SH-SY5Y (cell line): ENCODE results near the gene EGFR.

Experiments used
- GATA2 ChIP-seq: IDR thresholded peaks from 2 replicates; pipeline ENCODE4 v1.6.1; 2011; ENCODE audit warnings: mild to moderate bottlenecking, low read depth, low read length
- GATA3 ChIP-seq: IDR thresholded peaks from 2 replicates; pipeline ENCODE4 v1.6.1; 2011; ENCODE audit warnings: low read depth, mild to moderate bottlenecking, low read length, moderate library complexity

The EGFR gene

DNA sequence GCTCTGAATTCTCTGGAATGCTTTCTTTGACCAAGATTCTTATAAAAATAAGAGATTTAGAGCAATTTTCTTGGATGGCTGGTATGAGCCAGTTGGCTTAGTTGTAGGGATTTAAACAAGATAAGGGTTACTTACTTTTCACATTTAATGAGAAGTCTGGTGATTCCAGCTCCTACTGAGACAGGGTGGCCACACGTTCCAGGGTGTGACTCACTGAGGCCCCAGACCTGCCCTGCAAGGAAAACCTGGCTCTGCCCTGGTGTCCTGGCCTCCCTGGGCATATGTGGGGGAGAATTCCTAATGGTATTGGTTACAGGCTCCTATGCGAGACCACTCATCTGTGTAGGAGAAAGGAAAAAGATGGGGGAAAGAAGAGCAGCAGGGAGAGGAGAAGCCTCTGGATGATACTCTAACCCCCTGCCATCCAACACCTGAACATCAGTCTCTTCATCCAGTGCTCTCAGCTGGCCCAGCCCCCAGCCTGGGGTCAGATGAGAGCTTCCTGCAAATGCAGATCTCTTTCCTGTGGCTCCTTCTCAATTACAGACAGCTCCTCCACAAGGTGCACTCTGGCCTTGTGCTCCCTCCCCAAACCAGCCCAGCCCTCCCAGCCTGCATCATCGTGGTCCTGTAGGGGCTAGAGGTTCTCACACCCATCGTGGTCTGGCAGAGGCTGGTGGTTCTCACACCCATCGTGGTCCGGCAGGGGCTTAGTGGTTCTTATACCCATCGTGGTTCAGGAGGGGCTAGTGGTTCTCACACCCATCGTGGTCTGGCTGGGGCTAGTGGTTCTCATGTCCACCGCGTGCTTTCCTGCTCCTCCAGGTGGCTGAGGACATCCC, 139.9 kb downstream of the EGFR start:
- no peak for TF ChIP-seq GATA3
- no peak for TF ChIP-seq GATA2

DNA sequence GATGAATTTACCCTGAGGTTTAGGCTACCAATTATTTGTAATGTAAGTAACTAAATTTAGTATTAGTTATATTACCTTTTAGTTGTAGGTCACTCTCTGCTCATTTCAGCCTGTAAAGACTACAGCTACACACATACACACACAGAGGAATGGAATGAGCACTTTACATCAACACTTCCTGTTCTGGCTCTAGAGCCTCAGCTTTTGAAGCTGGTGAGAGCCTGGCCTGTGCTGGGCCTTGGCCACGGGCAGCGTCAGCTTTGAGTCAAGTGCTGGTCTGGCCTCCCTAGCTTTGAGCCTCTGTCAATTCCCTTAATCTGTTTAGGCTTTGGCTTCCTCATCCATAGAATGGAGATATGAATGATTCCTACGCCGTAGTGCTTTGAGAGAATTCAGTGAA, 141.7 kb downstream of the EGFR start:
- no peak for TF ChIP-seq GATA2
- TF ChIP-seq GATA3: no peak

DNA sequence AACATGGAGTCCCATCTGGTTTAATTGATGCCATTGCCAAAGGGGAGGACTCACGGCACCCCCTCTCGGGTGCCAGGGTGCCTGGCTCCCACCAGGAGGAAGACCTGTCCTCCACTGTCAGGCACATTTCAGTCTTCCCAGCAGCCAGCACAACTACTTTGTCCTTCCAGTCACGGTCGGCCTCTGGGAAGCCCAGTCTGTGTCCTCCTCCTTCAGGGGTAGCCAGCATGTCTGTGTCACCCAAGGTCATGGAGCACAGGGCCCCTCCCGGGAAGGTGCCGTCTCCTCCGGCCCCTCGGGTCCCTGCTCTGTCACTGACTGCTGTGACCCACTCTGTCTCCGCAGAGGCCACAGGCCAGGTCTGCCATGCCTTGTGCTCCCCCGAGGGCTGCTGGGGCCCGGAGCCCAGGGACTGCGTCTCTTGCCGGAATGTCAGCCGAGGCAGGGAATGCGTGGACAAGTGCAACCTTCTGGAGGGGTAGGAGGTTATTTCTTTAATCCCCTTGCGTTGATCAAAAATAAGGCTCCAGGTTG, 142.4 kb downstream of the EGFR start:
- TF ChIP-seq GATA2 (no peak), GATA3 (no peak)

DNA sequence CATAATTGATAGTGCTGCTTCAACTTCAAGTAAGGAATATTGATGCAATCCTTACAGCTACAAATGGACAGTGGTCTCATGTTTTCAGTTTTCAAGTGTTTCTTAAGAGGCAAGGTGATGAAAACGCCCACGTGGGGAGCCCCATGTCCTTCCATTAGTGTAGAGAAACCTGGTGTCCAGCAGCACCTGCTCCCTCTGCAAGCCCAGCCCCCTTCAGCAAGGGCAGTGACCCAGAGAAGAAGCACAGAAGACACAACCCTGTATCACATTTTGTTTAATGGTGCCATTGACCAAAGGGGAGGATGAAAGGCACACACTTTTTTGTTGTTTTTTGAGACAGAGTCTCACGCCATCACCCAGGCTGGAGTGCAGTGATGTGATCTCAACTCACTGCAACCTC, 143.7 kb downstream of the EGFR start:
- TF ChIP-seq GATA2 (no peak), GATA3 (no peak)

DNA sequence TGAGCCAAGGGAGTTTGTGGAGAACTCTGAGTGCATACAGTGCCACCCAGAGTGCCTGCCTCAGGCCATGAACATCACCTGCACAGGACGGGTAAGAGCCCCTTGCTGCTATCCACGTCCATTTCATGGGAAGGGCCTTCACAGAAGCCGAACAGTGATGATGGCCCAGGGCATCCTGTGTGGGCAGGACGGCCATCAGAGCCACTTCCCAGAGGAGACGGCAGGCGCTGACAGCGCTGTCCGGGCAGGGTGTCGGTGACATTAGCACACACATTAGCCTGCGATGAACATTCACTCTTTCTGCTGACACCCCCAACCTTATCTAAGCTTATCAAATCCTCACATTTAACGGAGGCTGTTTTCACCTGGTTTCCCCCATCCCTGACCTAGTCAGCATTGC, 144.9 kb downstream of the EGFR start:
- TF ChIP-seq GATA3: no peak

DNA sequence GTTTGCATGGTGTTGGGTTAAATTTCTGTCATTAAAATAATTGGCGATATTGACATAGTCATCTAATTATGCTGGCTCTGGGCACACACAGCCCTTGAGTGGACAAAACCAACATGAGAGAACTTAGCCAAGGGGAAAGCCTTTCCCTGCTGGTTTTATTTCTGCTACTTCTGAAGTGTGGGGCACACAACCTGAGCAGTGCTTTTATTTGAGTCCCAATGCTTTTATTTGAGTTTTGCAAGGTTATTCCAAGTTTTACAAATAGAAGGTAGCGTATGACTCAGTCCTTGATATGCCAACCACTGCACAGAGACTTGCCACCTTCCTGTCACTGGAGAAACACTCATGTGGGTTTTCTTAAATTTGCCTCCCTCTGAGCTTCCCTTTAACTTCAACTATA, 145.7 kb downstream of the EGFR start:
- TF ChIP-seq GATA2 (no peak), GATA3 (no peak)

DNA sequence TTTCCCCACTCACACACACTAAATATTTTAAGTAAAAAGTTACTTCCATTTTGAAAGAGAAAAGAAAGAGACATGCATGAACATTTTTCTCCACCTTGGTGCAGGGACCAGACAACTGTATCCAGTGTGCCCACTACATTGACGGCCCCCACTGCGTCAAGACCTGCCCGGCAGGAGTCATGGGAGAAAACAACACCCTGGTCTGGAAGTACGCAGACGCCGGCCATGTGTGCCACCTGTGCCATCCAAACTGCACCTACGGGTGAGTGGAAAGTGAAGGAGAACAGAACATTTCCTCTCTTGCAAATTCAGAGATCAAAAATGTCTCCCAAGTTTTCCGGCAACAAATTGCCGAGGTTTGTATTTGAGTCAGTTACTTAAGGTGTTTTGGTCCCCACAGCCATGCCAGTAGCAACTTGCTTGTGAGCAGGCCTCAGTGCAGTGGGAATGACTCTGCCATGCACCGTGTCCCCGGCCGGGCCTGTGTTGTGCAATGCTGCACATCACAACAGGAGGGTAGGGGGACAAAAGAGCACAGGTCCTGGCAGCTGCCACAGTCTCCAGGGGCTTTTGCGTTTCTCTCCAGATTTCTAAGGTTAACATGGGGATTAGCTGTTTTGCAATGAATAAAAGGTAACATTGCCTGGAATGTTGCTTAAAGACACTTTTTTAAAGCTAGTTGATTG, 146.5 kb downstream of the EGFR start:
- no peak for TF ChIP-seq GATA2
- TF ChIP-seq GATA3: no peak

DNA sequence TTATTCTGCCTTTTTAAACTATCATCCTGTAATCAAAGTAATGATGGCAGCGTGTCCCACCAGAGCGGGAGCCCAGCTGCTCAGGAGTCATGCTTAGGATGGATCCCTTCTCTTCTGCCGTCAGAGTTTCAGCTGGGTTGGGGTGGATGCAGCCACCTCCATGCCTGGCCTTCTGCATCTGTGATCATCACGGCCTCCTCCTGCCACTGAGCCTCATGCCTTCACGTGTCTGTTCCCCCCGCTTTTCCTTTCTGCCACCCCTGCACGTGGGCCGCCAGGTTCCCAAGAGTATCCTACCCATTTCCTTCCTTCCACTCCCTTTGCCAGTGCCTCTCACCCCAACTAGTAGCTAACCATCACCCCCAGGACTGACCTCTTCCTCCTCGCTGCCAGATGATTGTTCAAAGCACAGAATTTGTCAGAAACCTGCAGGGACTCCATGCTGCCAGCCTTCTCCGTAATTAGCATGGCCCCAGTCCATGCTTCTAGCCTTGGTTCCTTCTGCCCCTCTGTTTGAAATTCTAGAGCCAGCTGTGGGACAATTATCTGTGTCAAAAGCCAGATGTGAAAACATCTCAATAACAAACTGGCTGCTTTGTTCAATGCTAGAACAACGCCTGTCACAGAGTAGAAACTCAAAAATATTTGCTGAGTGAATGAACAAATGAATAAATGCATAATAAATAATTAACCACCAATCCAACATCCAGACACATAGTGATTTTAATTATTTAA, 151.7 kb downstream of the EGFR start:
- TF ChIP-seq GATA2: no peak
- no peak for TF ChIP-seq GATA3

DNA sequence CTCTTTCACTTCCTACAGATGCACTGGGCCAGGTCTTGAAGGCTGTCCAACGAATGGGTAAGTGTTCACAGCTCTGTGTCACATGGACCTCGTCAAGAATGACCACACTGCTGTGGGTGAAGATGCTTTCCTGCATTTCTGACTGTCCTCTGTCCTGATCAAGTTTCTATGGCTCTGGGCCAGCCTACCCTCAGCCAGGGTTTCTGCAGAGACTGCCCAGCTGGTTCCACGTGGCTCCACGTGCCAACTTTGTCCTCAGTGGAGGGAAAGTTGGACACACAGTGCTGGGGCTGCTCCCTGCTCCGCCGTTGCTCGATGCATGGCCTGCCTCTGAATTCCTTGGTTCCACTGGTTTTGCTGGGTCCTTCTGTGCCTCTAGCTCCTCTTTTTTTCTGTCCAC, 152.3 kb downstream of the EGFR start:
- TF ChIP-seq GATA2 (no peak), GATA3 (no peak)

DNA sequence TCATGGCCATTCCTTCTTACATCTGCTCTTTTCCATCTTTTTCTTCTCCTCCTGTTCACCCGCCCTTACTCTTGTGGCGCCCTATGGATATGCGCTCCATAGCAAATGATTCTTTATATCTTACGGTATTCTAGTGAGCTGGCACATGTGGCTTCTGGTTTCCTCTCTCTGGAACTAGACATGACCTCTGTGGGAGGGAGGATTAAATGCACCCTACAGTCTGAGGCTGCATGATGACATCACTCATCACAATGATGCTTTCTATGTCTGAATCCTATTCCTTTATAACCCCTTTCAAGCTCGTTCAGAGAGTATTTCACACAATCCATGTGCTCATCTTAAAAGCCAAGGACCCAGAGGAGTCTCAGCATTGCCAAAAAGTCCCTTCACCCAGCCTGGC, 153.3 kb downstream of the EGFR start:
- no peak for TF ChIP-seq GATA2
- no peak for TF ChIP-seq GATA3

DNA sequence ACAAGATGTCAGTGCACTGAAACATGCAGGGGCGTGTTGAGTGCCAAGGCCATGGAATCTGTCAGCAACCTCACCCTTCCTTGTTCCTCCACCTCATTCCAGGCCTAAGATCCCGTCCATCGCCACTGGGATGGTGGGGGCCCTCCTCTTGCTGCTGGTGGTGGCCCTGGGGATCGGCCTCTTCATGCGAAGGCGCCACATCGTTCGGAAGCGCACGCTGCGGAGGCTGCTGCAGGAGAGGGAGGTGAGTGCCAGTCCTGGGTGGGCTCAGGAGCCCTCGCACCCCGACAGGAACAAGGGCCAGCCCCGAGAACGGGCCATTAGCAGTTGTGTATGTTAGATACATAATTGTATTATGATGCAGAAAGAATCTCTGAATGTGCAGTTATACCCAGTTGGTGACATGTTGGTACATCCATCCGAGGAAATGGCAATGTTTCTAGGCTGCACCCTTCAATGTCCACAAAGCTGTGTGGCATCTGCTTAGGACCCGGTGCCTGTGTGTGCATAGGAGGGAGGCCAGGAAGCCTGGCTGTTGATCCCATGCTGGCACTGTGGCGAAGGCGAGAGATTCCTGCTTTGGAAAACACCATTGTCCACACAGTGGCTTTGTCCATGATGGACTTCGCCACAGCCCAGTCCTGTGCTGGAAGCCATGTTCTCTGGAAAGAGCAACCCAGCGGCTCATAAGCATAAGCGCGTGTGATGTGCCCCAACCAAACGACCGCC, 154.2 kb downstream of the EGFR start:
- TF ChIP-seq GATA2 (no peak), GATA3 (no peak)

DNA sequence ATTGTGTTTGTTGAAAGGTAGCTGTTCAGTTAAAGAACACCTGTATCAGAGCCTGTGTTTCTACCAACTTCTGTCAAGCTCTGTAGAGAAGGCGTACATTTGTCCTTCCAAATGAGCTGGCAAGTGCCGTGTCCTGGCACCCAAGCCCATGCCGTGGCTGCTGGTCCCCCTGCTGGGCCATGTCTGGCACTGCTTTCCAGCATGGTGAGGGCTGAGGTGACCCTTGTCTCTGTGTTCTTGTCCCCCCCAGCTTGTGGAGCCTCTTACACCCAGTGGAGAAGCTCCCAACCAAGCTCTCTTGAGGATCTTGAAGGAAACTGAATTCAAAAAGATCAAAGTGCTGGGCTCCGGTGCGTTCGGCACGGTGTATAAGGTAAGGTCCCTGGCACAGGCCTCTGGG, 154.9 kb downstream of the EGFR start:
- no peak for TF ChIP-seq GATA2
- TF ChIP-seq GATA3: no peak

DNA sequence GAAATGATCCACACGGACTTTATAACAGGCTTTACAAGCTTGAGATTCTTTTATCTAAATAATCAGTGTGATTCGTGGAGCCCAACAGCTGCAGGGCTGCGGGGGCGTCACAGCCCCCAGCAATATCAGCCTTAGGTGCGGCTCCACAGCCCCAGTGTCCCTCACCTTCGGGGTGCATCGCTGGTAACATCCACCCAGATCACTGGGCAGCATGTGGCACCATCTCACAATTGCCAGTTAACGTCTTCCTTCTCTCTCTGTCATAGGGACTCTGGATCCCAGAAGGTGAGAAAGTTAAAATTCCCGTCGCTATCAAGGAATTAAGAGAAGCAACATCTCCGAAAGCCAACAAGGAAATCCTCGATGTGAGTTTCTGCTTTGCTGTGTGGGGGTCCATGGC, 155.6 kb downstream of the EGFR start:
- no peak for TF ChIP-seq GATA3
- no peak for TF ChIP-seq GATA2

DNA sequence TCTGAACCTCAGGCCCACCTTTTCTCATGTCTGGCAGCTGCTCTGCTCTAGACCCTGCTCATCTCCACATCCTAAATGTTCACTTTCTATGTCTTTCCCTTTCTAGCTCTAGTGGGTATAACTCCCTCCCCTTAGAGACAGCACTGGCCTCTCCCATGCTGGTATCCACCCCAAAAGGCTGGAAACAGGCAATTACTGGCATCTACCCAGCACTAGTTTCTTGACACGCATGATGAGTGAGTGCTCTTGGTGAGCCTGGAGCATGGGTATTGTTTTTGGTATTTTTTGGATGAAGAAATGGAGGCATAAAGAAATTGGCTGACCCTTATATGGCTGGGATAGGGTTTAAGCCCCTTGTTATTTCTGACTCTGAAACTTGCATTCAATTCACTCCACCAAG, 156.0 kb downstream of the EGFR start:
- TF ChIP-seq GATA2: no peak
- TF ChIP-seq GATA3: no peak

DNA sequence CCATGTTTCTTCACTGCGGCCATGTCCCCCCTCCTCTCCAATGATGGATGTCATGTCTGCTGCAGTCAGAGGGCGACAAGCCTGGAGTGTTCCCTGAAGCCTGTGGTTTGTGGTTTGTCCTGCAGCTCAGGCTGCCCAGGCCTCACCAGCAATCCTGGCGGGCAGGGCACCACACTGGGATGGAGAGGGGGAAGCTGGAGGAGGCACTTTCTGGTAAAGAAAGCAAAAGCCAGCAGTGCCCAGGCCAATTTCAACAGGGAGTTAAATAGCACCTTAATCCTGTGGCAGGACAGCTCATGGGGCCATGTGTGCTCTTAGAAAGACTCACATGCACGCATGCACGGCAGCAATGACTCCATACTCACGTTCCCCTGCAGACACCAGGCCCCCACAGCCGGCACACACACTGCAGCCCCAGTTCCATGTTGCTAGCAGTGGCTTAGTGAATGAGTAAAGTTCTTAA, 158.3 kb downstream of the EGFR start:
- TF ChIP-seq GATA2 (no peak), GATA3 (no peak)
